Measurements from ENCODE around the gene ZNF790. TPM values are rescaled to one million over a fixed set of nuclear protein-coding genes. Genes with fewer than 3 reads are reported as not detected.

The ZNF790 gene
- total and polyA plus RNA-seq, 2 of the 13 experiments (the other 11 are each of a cell fraction or from before 2014, with no cell fraction given) = 1.3 to 5.3 TPM

DNA sequence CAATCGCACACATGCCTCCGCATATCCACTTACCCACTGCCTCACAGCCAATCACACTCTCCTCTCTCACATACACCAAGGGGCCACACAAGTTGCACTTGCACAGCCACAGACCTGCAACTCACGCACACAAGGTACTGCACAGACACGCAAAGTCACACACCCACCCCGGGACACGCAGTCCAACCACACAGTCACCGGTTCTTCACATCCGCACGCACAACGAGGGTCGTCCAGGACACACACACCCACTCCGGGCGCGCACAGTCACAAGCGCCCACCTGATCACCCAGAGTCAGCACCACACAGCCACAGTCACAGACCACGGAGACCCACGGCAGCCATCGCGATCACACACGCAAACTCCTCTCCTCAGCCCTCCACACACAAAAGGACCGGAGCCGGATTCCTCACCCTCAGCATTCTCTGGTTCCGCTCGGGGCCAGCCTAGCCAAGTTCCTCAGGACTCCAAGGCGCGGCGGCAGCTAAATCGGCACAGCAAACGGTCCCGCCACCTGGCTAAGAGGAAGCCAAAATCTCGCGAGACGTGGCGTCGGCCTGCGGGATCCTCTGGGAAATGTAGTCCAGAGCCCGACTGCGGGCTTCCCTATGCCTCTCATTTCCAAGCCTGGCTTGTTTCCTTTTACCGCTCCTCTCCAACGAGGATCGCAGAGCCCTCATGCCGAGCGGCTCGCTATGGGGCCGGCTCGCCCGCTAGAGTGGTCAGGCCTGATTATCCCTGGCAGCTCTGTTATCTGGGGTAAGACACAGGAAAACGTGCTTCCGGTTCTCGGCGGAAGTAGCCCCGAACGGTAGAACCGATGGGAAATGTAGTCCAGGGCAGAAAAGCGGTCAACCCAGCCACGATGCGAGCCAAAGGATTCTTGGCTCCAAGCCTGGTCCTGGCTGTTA, 65.6 kb downstream of the ZNF790 start, which contains the start of gene ZNF850 (continued):
- TF ChIP-seq ZNF136 (CRISPR knock-in tag; IDR thresholded peaks at IDR 0.05; ENCODE audit: low read depth) (no peak), MED13 (CRISPR knock-in tag; IDR thresholded peaks at IDR 0.05) (no peak), RCOR2 (CRISPR knock-in tag; IDR thresholded peaks at IDR 0.05) (no peak), ZMAT5 (CRISPR knock-in tag; IDR thresholded peaks at IDR 0.05; ENCODE audit: borderline replicate concordance, low read depth) (no peak), RFX1 (IDR thresholded peaks at IDR 0.05) (no peak), ZNF10 (CRISPR knock-in tag; IDR thresholded peaks at IDR 0.05; ENCODE audit: borderline replicate concordance, low read depth) (no peak), DDIT3 (CRISPR knock-in tag; IDR thresholded peaks at IDR 0.05) (no peak), MAF1 (CRISPR knock-in tag; IDR thresholded peaks at IDR 0.05; ENCODE audit: borderline replicate concordance) (no peak), TBP (CRISPR knock-in tag; IDR thresholded peaks at IDR 0.05) (no peak), ZNF781 (CRISPR knock-in tag; IDR thresholded peaks at IDR 0.05; ENCODE audit: borderline replicate concordance, not compliant biosample characterization) (peak; percentile 16), POLR2G (IDR thresholded peaks at IDR 0.05; ENCODE audit: low read depth, low read length) (no peak), HES4 (CRISPR knock-in tag; IDR thresholded peaks at IDR 0.05; ENCODE audit: borderline replicate concordance) (no peak), ZNF446 (CRISPR knock-in tag; IDR thresholded peaks at IDR 0.05) (0 out of 2 replicates have a peak, but pooled peaks have one; percentile 12), ZNF503 (CRISPR knock-in tag; IDR thresholded peaks at IDR 0.05) (no peak), PHF21A (CRISPR knock-in tag; IDR thresholded peaks at IDR 0.05) (no peak; the same call in 1 of the 2 replicates), HOMEZ (CRISPR knock-in tag; IDR thresholded peaks at IDR 0.05; ENCODE audit: low read depth) (no peak), ZNF333 (CRISPR knock-in tag; IDR thresholded peaks at IDR 0.05; ENCODE audit: borderline replicate concordance) (peak; percentile 80; the same call in 1 of the 2 replicates), ZNF317 (CRISPR knock-in tag; IDR thresholded peaks at IDR 0.05) (peak; percentile 59; the same call in 1 of the 2 replicates), KLF9 (CRISPR knock-in tag; IDR thresholded peaks at IDR 0.05; ENCODE audit: low read depth) (no peak), PRMT3 (CRISPR knock-in tag; IDR thresholded peaks at IDR 0.05; ENCODE audit: borderline replicate concordance, low read depth) (no peak), SMAD3 (CRISPR knock-in tag; IDR thresholded peaks at IDR 0.05) (no peak; the same call in 1 of the 2 replicates), ZNF777 (CRISPR knock-in tag; IDR thresholded peaks at IDR 0.05) (no peak), FOXM1 (CRISPR knock-in tag; IDR thresholded peaks at IDR 0.05) (no peak)
- TF ChIP-seq, protein P1, sequence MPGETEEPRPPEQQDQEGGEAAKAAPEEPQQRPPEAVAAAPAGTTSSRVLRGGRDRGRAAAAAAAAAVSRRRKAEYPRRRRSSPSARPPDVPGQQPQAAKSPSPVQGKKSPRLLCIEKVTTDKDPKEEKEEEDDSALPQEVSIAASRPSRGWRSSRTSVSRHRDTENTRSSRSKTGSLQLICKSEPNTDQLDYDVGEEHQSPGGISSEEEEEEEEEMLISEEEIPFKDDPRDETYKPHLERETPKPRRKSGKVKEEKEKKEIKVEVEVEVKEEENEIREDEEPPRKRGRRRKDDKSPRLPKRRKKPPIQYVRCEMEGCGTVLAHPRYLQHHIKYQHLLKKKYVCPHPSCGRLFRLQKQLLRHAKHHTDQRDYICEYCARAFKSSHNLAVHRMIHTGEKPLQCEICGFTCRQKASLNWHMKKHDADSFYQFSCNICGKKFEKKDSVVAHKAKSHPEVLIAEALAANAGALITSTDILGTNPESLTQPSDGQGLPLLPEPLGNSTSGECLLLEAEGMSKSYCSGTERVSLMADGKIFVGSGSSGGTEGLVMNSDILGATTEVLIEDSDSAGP (CRISPR knock-in tag; IDR thresholded peaks at IDR 0.05; ENCODE audit: borderline replicate concordance) = peak; percentile 76; the same call in 1 of the 2 replicates
